ENCODE data around the gene MYG1. TPM values are rescaled to one million over a fixed set of nuclear protein-coding genes. Genes with fewer than 3 reads are reported as not detected.

The MYG1 gene
- total and polyA plus RNA-seq, 2 donors (not counting 3 experiments of a cell fraction or from before 2014, with no cell fraction given): 65.5 to 65.8 TPM

DNA sequence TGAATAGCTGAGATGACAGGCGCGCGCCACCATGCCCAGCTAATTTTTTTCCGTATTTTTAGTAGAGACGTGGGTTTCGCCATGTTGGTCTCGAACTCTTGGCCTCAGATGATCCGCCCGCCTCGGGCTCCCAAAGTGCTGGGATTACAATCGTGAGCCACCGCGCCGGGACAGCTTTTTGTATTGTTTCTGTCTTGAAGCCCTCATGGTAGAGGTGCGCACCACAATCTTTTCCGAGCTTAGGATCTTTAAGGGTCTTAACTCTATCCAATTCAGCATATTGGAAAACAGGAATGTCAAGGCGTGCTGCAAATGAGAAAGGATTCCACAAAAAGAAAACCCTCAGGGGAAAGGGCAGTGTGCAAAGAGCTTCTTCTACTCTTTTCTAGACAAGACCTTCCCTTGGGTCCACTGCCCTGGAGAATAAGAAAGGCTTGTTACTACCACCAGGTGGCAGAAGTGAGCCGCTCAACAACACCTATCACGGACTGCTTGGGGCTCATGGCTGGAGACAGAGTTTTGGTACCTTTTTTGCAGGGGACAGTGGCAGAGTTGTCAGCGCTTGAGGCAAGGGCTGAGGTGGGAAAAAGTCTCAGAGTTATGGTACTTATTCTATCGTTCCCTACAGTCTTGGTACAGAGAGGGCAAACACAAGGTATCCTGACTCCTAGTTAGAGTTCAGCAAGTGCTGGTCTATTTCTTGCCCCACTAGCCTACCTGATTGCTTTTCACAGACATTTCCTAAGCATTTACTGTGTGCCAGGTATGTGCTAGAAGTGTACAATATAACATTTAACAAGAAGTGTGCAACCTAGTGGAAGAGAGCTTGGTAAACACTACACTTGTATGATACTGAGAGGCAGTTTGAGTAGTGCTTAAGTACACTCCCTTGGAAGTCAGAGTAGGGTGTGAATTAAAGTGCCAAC, 53.1 kb downstream of the MYG1 start:
- peak; percentile 84 for DNase-seq (ENCODE audit: low read depth, low spot score)
- ChIA-PET CTCF (interaction anchor here (0.6 to 8.3 kb wide), 50 partner anchors 9 to 221 kb away, joined by 3 to 444 read pairs (median 8); partner anchors contain the start of genes AAAS, AMHR2, MAP3K12 and MYG1), POLR2A (interaction anchor here (0.6 kb wide), 1 partner anchor 27 kb away, joined by 3 read pairs; no protein-coding TSS in a partner anchor)
- BruUV-seq (replicated peaks): no TSS peak
- H3K4me3 ChIP-seq (replicated peaks in 1 of 3; ENCODE audit: insufficient read depth in 1 of 3, low read depth in 1 of 3, low read length in 3 of 3): no peak overlapping the region
- TF ChIP-seq POLR2AphosphoS5 (IDR thresholded peaks at IDR 0.05; ENCODE audit: insufficient read depth, low read depth, low read length) (no peak), GATA2 (IDR thresholded peaks at IDR 0.05; ENCODE audit: insufficient read depth, insufficient read length, low read depth, low read length) (no peak), POLR2A (IDR thresholded peaks at IDR 0.05; ENCODE audit: low read depth, low read length) (no peak), FOS (IDR thresholded peaks at IDR 0.05; ENCODE audit: borderline replicate concordance, insufficient read depth, low read length) (no peak)
- TF ChIP-seq, protein P1, sequence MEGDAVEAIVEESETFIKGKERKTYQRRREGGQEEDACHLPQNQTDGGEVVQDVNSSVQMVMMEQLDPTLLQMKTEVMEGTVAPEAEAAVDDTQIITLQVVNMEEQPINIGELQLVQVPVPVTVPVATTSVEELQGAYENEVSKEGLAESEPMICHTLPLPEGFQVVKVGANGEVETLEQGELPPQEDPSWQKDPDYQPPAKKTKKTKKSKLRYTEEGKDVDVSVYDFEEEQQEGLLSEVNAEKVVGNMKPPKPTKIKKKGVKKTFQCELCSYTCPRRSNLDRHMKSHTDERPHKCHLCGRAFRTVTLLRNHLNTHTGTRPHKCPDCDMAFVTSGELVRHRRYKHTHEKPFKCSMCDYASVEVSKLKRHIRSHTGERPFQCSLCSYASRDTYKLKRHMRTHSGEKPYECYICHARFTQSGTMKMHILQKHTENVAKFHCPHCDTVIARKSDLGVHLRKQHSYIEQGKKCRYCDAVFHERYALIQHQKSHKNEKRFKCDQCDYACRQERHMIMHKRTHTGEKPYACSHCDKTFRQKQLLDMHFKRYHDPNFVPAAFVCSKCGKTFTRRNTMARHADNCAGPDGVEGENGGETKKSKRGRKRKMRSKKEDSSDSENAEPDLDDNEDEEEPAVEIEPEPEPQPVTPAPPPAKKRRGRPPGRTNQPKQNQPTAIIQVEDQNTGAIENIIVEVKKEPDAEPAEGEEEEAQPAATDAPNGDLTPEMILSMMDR (IDR thresholded peaks at IDR 0.05; ENCODE audit: extremely low read depth in 1 of 2, insufficient read depth in 1 of 2, low read depth in 1 of 2, low read length in 2 of 2): peak; percentile 73 to 79
- TF ChIP-seq, protein P2, sequence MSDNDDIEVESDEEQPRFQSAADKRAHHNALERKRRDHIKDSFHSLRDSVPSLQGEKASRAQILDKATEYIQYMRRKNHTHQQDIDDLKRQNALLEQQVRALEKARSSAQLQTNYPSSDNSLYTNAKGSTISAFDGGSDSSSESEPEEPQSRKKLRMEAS (IDR thresholded peaks at IDR 0.05; ENCODE audit: insufficient read depth, insufficient read length): no peak
- no peaks in the 10 kb centered on the region for H3K9me3 ChIP-seq (replicated peaks; ENCODE audit: control insufficient read depth, insufficient read depth, low read length)
- peak; percentile 96 for FAIRE-seq
- no peak overlapping the region for H3K4me2 ChIP-seq (ENCODE audit: insufficient read depth, low read length)
- no peaks in the 10 kb centered on the region for H4K20me1 ChIP-seq (replicated peaks; ENCODE audit: control insufficient read depth, extremely low read depth, insufficient read depth, low read length)
- H3K9ac ChIP-seq (replicated peaks; ENCODE audit: extremely low read depth, insufficient read depth, low read length): no peak overlapping the region
- intact Hi-C loops (cut with micrococcal nuclease) (loop anchor here (1.0 kb wide), 3 partner anchors 28 to 156 kb away; partner anchors contain the start of gene SP1), dilution Hi-C loops (cut with MboI; ENCODE audit: extremely low pct_ligation_motif_present, low sequenced_read_pairs) (no loop called here)
- peak overlapping the region; percentile 40 for H2AFZ ChIP-seq (ENCODE audit: low read depth, low read length)
- H3K4me1 ChIP-seq (ENCODE audit: control insufficient read depth, extremely low read depth, insufficient read depth, low read length): peaks cover 2% of the 10 kb centered on the region
- no peaks in the 10 kb centered on the region for H3K9me1 ChIP-seq (replicated peaks; ENCODE audit: control insufficient read depth, extremely low read depth, insufficient read depth, low read length)
- no peak overlapping the region for H3K27ac ChIP-seq (ENCODE audit: insufficient read depth, low read depth, low read length)
- no peaks in the 10 kb centered on the region for H3K27me3 ChIP-seq (ENCODE audit: control insufficient read depth in 2 of 2, insufficient read depth in 2 of 2, low read length in 2 of 2)
- H3K79me2 ChIP-seq (ENCODE audit: control insufficient read depth, insufficient read depth, low read length): no peaks in the 10 kb centered on the region
- no peaks in the 10 kb centered on the region for H3K36me3 ChIP-seq (ENCODE audit: control insufficient read depth in 2 of 2, extremely low read depth in 1 of 2, insufficient read depth in 2 of 2, low read length in 2 of 2)

Measured in endothelial cell of umbilical vein (primary cell).